ENCODE measurements around the gene HPCAL1. TPM values are rescaled to one million over a fixed set of nuclear protein-coding genes. Genes with fewer than 3 reads are reported as not detected.
"Not testable (repeated sequence)": the region's sequence is repeated elsewhere in the genome, so short reads cannot be mapped to it uniquely, and the experiment has no call there.

The HPCAL1 gene
- total and polyA plus RNA-seq, 2 experiments from 2014 or later: 58.9 to 65.4 TPM

- H3K36me3 ChIP-seq (ENCODE audit: low read depth): no peaks in the 10 kb centered on the region
- peaks cover 21% of the 10 kb centered on the region for H3F3A ChIP-seq (ENCODE audit: insufficient read depth)
- H3K9me2 ChIP-seq (ENCODE audit: insufficient read depth): no peaks in the 10 kb centered on the region
- H3K4me1 ChIP-seq (ENCODE audit: insufficient read depth): peaks cover 23% of the 10 kb centered on the region
- peak overlapping the region; percentile 78 for H3K27ac ChIP-seq
- H3K9ac ChIP-seq: no peak overlapping the region
- no peak overlapping the region for H3K4me2 ChIP-seq (ENCODE audit: unreplicated experiment)
- H4K20me1 ChIP-seq (ENCODE audit: insufficient read depth): no peaks in the 10 kb centered on the region
- H3K27me3 ChIP-seq (replicated peaks; ENCODE audit: insufficient read depth): no peaks in the 10 kb centered on the region
- no peak for DNase-seq
- H3K9me3 ChIP-seq (ENCODE audit: low read depth): no peaks in the 10 kb centered on the region
- 94 to 96% methylated on average over 17 of the region's 17 CpGs for WGBS, 2 experiments (ENCODE audit: low coverage in 1 of 2, low lambda C conversion rate in 2 of 2, missing lambda C conversion rate in 2 of 2)
- no peak overlapping the region for H3K4me3 ChIP-seq
- no peak overlapping the region for H2AFZ ChIP-seq
- H3K79me2 ChIP-seq (ENCODE audit: insufficient read depth): no peaks in the 10 kb centered on the region
- in situ Hi-C loops (cut with MboI): no loop called here
- TF ChIP-seq EZH2 (IDR thresholded peaks at IDR 0.05; ENCODE audit: insufficient read depth, poor library complexity, severe bottlenecking) (no peak), EZH2phosphoT487 (IDR thresholded peaks at IDR 0.05; ENCODE audit: insufficient read depth, low read depth) (no peak)
Measured at GRCh38 chr2:10452956-10453904, 150.5 kb downstream of the HPCAL1 start.

GRCh38 chr2:10453905-10454298 is 151.2 kb downstream of the HPCAL1 start:
- in situ Hi-C loops (cut with MboI): no loop called here

GRCh38 chr2:10454505-10454904 is 151.8 kb downstream of the HPCAL1 start:
- peaks cover 21% of the 10 kb centered on the region for H3F3A ChIP-seq (ENCODE audit: insufficient read depth)
- no peaks in the 10 kb centered on the region for H3K9me2 ChIP-seq (ENCODE audit: insufficient read depth)
- no peak overlapping the region for H3K4me2 ChIP-seq (ENCODE audit: unreplicated experiment)
- H3K79me2 ChIP-seq (ENCODE audit: insufficient read depth): no peaks in the 10 kb centered on the region
- no peak for TF ChIP-seq EZH2 (IDR thresholded peaks at IDR 0.05; ENCODE audit: insufficient read depth, poor library complexity, severe bottlenecking)
- TF ChIP-seq EZH2phosphoT487 (IDR thresholded peaks at IDR 0.05; ENCODE audit: insufficient read depth, low read depth): no peak
- no peak overlapping the region for H3K9ac ChIP-seq
- no peaks in the 10 kb centered on the region for H3K36me3 ChIP-seq (ENCODE audit: low read depth)
- no peaks in the 10 kb centered on the region for H3K27me3 ChIP-seq (replicated peaks; ENCODE audit: insufficient read depth)
- H3K4me1 ChIP-seq (ENCODE audit: insufficient read depth): peaks cover 23% of the 10 kb centered on the region
- 79 to 82% methylated on average over 6 to 7 of the region's 7 CpGs for WGBS, 2 experiments (ENCODE audit: low coverage in 1 of 2, low lambda C conversion rate in 2 of 2, missing lambda C conversion rate in 2 of 2)
- DNase-seq: no peak
- no peak overlapping the region for H3K27ac ChIP-seq
- H3K4me3 ChIP-seq: no peak overlapping the region
- in situ Hi-C loops (cut with MboI): no loop called here
- H2AFZ ChIP-seq: no peak overlapping the region
- no peaks in the 10 kb centered on the region for H4K20me1 ChIP-seq (ENCODE audit: insufficient read depth)
- no peaks in the 10 kb centered on the region for H3K9me3 ChIP-seq (ENCODE audit: low read depth)

More at GRCh38 chr2:10453905-10454298, 151.2 kb downstream of the HPCAL1 start:
- peaks cover 21% of the 10 kb centered on the region for H3F3A ChIP-seq (ENCODE audit: insufficient read depth)
- H3K9me3 ChIP-seq (ENCODE audit: low read depth): no peaks in the 10 kb centered on the region
- no peak overlapping the region for H3K27ac ChIP-seq
- peaks cover 23% of the 10 kb centered on the region for H3K4me1 ChIP-seq (ENCODE audit: insufficient read depth)
- no peaks in the 10 kb centered on the region for H3K36me3 ChIP-seq (ENCODE audit: low read depth)
- TF ChIP-seq EZH2 (IDR thresholded peaks at IDR 0.05; ENCODE audit: insufficient read depth, poor library complexity, severe bottlenecking): no peak
- no peak for TF ChIP-seq EZH2phosphoT487 (IDR thresholded peaks at IDR 0.05; ENCODE audit: insufficient read depth, low read depth)
- no peaks in the 10 kb centered on the region for H3K9me2 ChIP-seq (ENCODE audit: insufficient read depth)
- H3K27me3 ChIP-seq (replicated peaks; ENCODE audit: insufficient read depth): no peaks in the 10 kb centered on the region
- no peak overlapping the region for H2AFZ ChIP-seq
- 93 to 98% methylated on average over 9 of the region's 9 CpGs for WGBS, 2 experiments (ENCODE audit: low coverage in 1 of 2, low lambda C conversion rate in 2 of 2, missing lambda C conversion rate in 2 of 2)
- H3K4me3 ChIP-seq: no peak overlapping the region
- H3K4me2 ChIP-seq (ENCODE audit: unreplicated experiment): no peak overlapping the region
- DNase-seq: no peak
- no peaks in the 10 kb centered on the region for H4K20me1 ChIP-seq (ENCODE audit: insufficient read depth)
- no peak overlapping the region for H3K9ac ChIP-seq
- no peaks in the 10 kb centered on the region for H3K79me2 ChIP-seq (ENCODE audit: insufficient read depth)

DNA sequence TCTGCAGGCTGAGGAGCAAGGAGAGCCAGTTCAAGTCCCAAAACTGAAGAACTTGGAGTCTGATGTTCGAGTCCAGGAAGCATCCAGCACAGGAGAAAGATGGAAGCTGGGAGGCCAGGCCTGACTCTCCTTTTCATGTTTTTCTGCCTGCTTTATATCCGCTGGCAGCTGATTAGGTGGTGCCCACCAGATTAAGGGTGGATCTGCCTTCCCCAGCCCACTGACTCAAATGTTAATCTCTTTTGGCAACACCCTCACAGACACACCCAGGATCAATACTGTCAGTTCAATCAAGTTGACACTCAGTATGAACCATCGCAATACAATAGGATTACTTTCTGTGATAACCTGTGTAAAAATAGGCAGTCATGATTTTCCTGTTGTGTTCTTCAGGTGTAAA is 154.5 kb downstream of the HPCAL1 start:
- H3K9ac ChIP-seq; DNase-seq; H3K9me2 ChIP-seq (ENCODE audit: insufficient read depth); H3K4me3 ChIP-seq; H3K4me2 ChIP-seq (ENCODE audit: unreplicated experiment); H2AFZ ChIP-seq; H3K36me3 ChIP-seq (ENCODE audit: low read depth); H3K27ac ChIP-seq; H3K27me3 ChIP-seq (replicated peaks; ENCODE audit: insufficient read depth); in situ Hi-C loops (cut with MboI); H3K9me3 ChIP-seq (ENCODE audit: low read depth); H3K79me2 ChIP-seq (ENCODE audit: insufficient read depth); H4K20me1 ChIP-seq (ENCODE audit: insufficient read depth); H3F3A ChIP-seq (ENCODE audit: insufficient read depth): not testable (repeated sequence)
- peaks cover 14% of the 10 kb centered on the region for H3K4me1 ChIP-seq (ENCODE audit: insufficient read depth)
- 86 to 90% methylated on average over 3 of the region's 3 CpGs for WGBS, 2 experiments (ENCODE audit: low coverage in 1 of 2, low lambda C conversion rate in 2 of 2, missing lambda C conversion rate in 2 of 2)
